ENCODE measurements around the gene P3R3URF. TPM values are rescaled to one million over a fixed set of nuclear protein-coding genes. Genes with fewer than 3 reads are reported as not detected.

Gene P3R3URF
- total RNA-seq, 1 donor from 2014 or later, result not detected

Other genes with a start within 250 kb of the P3R3URF start
- 156 TPM for gene PIK3R3, start 43.9 kb downstream of the P3R3URF start, total RNA-seq (ENCODE audit: unreplicated experiment)
- 2.3 TPM for gene TSPAN1, start 1.4 kb downstream of the P3R3URF start, total RNA-seq (ENCODE audit: unreplicated experiment)
- gene POMGNT1, start 21.9 kb upstream of the P3R3URF start, total RNA-seq (ENCODE audit: unreplicated experiment), result 70.2 TPM
- 0.29 TPM for gene LURAP1, start 26.8 kb upstream of the P3R3URF start, total RNA-seq (ENCODE audit: unreplicated experiment)
- gene RAD54L, start 71.3 kb upstream of the P3R3URF start, total RNA-seq (ENCODE audit: unreplicated experiment), result 4.6 TPM
- 77.9 TPM for gene LRRC41, start 127.1 kb upstream of the P3R3URF start, total RNA-seq (ENCODE audit: unreplicated experiment)
- gene UQCRH, start 127.2 kb upstream of the P3R3URF start, total RNA-seq (ENCODE audit: unreplicated experiment), result 271 TPM
- 20.2 TPM for gene NSUN4, start 164.3 kb upstream of the P3R3URF start, total RNA-seq (ENCODE audit: unreplicated experiment)
- 1.7 TPM for gene FAAH, start 217.8 kb upstream of the P3R3URF start, total RNA-seq (ENCODE audit: unreplicated experiment)